DMS 273 treated with DMSO at 0.1 percent for 48 hours (cell line): ENCODE results near the gene POGZ.

Experiments used
- DNase-seq: peaks from one replicate; lab custom pipeline; 2025; lab: John Stamatoyannopoulos, UW

The POGZ gene, protein sequence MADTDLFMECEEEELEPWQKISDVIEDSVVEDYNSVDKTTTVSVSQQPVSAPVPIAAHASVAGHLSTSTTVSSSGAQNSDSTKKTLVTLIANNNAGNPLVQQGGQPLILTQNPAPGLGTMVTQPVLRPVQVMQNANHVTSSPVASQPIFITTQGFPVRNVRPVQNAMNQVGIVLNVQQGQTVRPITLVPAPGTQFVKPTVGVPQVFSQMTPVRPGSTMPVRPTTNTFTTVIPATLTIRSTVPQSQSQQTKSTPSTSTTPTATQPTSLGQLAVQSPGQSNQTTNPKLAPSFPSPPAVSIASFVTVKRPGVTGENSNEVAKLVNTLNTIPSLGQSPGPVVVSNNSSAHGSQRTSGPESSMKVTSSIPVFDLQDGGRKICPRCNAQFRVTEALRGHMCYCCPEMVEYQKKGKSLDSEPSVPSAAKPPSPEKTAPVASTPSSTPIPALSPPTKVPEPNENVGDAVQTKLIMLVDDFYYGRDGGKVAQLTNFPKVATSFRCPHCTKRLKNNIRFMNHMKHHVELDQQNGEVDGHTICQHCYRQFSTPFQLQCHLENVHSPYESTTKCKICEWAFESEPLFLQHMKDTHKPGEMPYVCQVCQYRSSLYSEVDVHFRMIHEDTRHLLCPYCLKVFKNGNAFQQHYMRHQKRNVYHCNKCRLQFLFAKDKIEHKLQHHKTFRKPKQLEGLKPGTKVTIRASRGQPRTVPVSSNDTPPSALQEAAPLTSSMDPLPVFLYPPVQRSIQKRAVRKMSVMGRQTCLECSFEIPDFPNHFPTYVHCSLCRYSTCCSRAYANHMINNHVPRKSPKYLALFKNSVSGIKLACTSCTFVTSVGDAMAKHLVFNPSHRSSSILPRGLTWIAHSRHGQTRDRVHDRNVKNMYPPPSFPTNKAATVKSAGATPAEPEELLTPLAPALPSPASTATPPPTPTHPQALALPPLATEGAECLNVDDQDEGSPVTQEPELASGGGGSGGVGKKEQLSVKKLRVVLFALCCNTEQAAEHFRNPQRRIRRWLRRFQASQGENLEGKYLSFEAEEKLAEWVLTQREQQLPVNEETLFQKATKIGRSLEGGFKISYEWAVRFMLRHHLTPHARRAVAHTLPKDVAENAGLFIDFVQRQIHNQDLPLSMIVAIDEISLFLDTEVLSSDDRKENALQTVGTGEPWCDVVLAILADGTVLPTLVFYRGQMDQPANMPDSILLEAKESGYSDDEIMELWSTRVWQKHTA (N-terminal part only)

DNA sequence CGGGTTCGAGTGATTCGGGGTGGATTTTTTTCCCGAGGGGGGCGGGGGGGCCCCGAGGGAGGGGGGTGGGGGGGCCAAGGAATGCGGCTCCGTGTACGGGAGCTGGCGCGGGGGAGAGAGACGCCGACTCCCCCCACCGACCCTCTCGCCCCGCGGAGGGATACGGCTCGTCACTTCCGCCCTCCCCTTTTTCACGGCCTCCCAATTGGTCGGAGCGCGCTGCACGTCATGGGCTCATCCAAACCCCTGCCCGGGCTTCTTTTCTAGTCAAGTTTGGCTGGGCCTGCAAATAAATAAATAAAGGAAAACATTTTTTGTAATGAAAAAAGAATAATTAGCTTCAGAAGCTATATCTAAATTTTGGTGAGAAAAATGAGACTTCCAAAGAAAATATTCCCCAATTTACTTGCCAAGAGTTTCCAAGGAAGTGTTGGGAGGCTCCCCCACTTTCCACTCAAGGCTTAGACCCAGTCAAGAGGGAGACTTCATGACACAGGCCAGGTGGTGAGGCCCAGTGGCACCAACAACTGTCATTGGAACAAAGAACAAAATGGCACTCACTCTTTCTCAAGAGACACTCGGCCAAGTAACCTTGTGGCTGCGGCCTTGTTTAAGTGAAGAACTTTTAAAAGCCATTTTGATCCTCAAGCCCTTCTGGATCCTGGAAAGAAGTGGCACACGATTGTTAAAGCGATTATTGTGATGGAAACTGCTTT is at the start of gene POGZ:
TSS of gene POGZ (minus strand) at position 164 of the 716 bp plus-strand sequence. CDS start 17,290 bp downstream, outside the sequence.
- DNase-seq = peak; percentile 86

DNA sequence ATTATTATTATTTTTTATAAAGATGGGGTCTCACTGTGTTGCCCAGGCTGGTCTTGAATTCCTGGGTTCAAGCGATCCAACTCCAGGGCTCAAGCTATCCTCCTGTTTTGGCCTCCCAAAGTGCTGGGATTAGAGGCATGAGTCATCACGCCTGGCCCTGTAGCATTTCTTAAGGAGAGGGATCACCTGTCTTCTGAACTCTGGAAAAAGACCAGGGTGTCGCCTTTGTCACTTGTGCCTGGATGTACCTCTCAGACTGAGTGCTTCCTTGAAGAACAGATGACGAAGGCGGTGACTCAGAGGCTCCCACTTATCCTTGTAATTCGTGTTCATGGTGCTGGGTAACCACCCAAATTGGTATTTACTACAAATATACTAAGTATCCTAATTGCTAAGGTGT is 49.5 kb upstream of the POGZ start:
- DNase-seq = no peak

DNA sequence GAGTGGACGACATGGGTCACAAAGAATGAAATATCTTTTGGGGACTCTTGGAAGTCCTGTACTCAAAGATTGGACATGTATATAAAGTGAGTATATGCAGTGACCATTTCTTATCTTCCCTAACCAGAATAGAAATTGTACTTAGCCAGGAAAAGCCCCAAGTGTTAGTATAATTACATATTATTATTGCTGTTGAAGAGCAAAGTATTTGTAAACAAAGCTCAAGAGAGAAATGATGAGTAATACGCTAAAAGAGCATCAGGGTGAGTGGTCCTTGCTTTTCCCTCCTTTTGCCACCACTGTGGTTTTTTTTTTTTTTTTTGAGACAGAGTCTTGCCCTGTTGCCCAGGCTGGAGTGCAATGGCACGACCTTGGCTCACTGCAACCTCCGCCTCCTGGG is 45.5 kb upstream of the POGZ start:
- DNase-seq = no peak

DNA sequence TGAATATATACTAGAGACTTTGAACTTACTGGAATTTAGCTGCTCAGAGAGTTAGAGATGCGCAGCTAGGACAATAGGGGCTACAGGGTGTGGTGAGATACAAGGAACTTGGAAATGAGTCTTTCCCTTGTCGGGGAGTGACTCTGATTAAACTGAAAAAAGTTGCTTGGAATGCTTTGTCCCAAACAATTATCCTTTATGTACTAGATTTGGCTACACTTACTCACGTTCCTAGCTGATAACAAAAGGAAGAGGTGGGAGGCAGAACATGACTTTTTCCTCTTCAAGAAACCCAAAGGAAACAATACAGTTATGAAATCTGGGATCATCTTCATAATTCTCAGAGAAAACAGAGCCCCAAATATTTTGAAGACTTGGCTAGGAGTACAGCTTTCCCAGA is 45.0 kb upstream of the POGZ start:
- DNase-seq = no peak

DNA sequence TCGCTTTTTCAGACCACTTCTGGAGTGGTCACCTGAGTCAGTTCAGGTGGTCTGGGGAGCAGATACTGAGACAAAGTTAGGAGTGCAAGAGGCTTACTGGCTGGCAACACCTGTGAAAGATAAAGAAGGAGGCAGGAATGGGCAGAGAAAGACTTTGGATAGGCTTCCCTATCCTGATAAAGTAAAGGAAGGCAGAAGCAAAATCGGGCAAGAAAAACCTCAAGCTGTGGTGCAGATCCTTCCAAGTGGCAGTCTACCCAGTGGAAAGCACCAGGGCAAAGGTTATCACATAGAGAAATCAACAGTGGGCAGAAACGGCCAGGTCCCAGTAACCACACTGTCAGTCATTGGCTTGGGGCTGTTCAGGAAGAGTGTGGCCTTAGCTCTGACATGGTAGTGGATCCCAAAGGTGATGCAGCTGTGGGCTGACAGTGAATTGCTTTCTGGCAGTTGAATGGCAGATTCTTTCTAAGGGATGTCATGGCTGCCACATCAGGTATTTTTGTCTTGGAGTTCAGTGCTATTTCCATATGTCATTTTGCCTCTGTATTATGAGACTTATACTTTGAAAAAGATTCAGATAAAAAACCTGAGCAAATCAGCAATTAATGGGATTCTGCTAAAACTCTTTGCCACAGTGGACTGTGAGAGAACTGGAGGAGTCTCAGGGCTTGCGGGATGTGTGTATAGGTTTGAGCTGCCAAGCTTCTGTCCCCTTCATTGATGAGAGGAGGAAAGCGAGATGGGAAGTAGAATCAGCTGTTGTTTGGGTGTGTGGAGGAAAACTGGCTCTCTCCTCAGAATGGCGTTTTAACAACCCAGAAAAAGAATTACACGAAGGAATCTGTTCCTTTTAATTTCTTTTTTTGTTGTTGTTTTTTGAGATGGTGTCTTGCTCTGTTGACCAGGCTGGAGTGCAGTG is 43.8 kb upstream of the POGZ start:
- no peak for DNase-seq

DNA sequence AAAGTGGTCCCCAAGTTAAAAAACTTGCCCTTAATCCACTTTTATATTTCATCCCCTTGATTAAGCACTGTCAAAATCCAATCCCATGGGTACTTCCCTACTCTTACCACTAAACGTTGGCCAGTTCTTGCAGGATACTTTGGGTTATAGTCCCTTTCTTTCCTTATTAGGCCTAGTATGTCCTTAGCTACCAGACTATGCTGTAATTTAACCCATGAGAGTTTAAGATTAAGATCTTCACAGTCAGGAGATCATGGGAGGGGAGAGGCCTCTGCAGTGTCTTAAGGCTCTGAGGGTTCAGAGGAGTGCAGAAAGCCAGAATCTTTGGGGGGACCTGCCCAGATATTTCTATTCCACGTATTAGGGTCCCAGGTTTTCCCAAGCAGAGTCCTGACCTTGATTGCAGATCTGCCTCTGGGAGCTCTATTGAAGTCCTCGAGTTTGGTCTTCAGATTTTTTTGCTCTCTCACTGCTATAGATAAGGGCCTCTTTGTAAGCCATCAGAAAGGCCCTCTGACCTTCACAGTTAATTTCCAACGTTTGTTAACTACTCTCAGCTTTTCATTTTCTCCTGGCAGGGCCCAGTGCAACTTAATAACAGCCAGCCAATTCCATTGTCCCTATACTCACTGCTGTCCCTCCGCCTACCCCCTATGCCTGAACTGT is 42.9 kb upstream of the POGZ start:
- DNase-seq = no peak

DNA sequence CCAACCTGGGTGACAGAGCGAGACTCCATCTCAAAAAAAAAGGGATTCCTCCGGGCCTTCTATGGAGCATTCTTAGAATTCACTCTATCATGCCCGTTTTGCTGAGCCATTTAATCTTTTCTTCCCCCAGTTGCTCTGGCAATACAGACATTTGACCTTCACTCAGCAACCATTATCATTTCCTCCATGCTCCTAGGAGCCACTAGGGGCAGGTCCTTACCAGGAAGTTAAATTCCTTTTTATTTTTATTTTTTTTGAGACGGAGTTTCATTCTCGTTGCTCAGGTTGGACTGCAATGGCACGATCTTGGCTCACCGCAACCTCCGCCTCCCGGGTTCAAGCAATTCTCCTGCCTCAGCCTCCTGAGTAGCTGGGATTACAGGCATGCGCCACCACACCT is 42.2 kb upstream of the POGZ start:
- no peak for DNase-seq

DNA sequence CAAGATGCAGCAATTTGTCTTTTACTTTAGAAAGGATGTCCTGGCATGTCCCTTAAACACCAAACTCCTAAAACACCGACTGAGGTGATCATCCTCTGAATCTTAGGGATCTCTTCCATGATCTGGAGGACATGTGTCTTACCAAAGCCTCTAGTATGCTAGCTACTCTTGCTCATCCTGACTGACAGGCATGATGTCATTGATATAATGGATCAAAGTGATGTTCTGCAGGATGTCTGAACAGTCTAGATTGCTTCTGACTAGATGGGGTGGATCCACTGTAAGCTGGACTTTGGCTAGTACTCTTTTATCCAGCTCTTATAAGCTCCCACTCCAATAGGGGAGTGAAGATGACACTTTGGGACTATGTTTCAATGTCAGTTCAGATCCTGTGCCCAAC is 40.6 kb upstream of the POGZ start:
- no peak for DNase-seq

DNA sequence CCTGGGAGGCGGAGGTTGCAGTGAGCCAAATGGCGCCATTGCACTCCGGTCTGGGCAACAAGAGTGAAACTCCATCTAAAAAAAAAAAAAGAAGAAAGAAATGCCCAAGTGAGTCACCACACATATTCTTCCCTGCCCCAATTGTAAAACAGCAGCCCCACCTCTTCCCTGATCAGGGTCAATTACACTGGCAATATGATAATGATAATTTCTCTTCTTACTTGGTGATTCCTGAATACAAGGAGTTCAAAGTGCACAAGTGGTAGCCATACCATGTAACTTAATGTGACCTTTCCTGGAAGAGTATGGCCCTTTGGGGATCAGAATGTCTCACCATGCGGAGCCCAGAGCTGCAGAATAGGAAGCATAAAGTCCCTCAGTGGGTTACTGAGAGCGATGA is 40.1 kb upstream of the POGZ start:
- no peak for DNase-seq

DNA sequence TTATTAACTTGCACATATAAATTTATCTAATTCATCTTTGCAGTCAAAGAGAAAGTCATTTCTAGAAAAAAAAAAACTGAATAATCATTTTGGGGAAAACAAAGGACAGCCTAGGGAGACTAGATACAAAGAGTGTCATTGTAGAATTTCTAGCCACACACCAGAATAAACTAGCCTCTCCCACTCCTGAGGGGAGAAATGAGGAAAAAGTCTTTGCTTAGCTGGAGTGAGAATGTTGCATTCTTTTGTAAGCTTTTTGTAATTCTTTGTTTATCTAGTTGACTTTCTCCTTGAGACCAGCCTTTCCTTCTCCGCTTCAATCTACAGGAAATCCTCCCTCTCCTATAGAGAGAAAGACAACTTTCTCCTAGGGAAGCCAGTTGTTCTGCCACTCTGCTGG is 36.0 kb upstream of the POGZ start:
- DNase-seq = no peak

DNA sequence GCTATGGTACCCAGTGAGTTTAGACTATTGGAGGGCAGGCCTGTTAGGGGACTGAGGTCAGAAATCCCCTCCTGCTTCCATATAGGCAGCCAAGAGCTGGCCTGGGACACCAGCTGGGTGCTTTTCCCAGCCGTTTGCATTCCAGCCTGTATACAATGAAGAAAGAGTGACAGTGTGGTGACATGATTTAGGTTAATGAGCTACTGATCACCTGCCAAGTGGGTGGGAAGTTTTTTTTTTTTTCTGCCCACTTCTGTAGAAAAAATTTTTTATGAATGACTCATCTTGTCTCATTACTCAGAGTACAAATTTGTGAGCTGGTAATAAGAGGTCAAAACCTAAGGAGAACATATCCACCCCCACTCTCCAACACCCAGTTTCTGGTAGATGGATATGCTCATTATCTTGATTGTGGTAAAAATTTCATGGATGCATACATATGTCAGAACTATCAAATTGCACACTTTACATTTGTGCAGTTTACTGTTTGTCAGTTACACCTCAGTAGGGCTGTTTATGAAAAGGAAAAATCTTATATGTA is 35.5 kb upstream of the POGZ start:
- peak; percentile 28 for DNase-seq

DNA sequence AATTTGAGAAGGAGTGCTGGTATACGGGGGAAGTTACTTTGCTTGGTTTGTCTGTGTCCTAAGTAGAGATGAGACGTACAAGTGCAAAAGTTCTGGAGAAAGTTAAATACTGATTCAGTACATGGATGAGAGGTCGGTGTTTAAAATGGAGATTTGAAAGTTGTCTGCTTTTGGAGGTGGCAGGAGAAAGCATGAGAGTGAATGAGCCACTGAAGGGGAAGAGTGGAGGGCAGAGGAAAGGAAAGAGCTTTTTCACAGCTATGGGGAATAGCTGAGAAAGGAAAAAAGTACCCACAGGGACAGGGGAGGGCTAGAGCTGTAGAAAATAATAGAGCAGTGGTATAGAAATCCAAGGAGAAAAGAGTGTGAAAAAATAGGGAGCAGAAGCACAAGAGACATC is 33.7 kb upstream of the POGZ start:
- no peak for DNase-seq

DNA sequence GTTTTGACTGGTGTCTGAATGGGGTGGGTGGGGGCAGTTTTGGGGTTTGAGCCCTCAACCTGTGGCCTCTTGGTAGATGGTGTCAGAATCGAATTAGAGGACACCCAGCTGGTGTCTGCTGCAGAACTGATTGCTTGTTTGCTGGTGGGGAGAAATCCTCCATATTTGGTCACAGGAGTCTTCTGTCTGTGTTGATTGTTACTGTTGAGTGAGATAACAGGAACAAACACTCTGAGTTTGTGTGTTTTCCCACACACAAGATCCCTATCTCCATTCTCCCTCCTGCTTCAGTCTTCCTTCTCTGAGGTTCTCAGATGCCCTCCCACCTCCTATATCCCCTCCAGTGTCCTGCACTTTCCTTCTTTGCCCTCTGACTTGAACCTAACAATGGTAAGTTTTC is 32.8 kb upstream of the POGZ start:
- DNase-seq = no peak

DNA sequence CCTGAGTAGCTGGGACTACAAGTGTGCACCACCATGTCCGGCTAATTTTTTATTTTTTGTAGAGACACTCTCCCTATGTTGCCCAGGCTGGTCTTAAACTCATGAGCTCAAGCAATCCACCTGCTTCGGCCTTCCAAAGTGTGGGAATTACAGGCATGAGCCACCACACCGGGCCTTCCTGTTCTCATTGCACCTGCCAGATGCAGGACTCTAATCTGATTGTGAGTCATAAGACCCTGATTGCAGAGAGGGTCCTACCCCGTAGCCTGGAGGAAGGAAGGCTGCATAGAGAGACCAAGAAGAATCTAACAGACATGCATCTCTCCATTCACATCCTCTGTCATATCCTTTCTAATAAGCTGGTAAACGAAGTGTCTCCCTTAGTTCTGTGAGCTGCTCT is 32.3 kb upstream of the POGZ start:
- no peak for DNase-seq

DNA sequence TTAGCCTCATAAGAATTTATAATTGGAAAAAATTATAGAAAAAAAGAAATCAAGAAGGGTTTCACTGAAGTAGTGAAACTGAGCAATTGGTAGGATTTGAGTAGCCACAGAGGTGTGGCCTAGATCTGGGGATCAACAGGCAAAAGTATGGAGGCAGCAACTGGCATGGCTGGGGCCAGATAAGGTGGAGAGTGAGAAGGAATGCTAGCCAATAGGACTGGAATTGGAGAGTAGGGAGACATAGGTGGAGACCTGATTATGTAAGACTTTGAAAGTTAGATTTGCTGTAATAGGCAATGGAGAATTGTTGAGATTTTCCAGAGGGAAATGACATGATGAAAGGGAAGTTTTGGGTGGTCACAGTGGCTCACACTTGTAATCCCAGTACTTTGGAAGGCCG is 27.3 kb upstream of the POGZ start:
- no peak for DNase-seq

DNA sequence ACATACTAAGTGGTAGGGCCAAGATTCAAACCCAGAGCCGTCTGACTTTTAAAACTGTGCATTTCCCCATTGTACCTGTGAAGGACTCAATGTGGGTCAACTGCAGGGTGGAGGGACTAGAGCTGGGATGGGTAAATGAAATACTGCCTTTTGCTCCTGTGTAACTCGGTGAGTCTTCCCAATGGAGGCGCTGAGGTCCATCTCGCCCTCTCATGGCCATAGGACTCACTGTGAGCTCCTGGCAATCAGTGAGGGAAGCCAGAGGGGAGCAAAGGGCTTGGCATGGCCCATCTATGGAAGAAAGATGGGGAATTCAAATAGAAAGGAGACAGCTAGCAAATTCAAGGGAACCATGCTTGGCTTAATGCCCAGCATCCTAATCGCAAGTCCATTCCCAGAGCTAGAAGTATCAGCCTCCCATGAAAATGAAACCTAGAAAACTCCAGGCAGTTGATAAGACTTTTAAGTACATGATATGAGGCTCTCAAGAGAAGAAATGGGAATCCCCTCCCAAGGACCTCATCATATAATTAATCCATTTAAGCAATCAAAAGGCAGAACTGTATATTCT is 26.5 kb upstream of the POGZ start:
- DNase-seq = no peak

DNA sequence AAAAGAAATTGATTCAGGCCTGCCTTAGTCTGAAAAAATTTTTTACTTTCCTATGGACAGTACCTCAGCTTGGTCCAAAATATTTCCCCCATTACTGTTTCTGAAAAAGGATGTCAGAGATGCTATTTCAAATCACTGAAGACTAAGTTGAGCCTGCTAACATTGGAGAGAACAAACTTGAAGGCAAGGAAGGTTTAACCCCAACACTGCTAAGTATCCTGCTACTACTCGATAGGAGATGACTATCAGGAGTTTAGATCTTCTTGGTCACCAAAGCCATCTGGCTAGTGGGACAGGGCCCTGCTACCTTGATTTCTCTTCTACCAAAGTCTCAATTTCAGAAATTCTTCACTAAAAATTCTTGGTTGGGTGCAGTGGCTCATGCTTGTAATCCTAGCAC is 22.7 kb upstream of the POGZ start:
- DNase-seq = no peak

DNA sequence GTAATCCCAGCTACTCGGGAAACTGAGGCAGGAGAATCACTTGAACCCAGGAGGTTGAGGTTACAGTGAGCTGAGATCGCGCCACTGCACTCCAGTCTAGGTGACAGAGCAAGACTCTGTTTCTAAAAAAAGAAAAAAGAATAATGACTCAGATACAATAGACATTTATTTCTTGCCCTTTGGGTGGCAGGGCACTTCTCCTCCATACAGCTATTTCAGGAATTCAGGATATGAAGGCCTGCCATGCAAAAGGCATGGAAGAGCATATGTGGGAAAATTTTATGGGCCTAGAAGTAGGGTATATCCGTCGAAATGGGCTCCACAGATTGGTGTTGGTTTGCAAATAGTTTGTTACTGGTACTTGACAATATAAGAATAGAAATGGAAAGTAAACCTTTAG is 20.2 kb upstream of the POGZ start:
- no peak for DNase-seq

DNA sequence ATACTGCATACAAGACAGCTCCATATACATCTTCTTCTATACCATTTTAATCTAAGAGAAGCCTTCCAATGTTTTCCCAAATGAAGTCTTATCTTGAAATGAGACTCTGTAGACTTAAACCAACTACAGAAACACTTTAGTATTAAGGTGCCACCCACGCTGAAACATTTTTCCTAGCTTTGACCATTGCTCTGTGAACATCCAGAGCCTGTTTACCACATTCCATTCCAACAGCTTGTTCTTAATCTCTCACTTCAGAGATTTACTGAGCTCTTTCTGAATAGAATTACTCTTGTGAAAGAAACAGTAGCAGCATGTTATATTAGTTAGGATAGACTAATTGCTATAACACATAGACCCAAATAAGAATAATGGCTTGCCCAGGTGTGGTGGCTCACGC is 19.6 kb upstream of the POGZ start:
- no peak for DNase-seq
